Measurements from ENCODE around the gene CEACAM4.
A peak's percentile ranks its signal among the peaks of the same experiment; 100 is the strongest.
"Not testable (repeated sequence)": the region's sequence is repeated elsewhere in the genome, so short reads cannot be mapped to it uniquely, and the experiment has no call there.

The CEACAM4 gene

DNA sequence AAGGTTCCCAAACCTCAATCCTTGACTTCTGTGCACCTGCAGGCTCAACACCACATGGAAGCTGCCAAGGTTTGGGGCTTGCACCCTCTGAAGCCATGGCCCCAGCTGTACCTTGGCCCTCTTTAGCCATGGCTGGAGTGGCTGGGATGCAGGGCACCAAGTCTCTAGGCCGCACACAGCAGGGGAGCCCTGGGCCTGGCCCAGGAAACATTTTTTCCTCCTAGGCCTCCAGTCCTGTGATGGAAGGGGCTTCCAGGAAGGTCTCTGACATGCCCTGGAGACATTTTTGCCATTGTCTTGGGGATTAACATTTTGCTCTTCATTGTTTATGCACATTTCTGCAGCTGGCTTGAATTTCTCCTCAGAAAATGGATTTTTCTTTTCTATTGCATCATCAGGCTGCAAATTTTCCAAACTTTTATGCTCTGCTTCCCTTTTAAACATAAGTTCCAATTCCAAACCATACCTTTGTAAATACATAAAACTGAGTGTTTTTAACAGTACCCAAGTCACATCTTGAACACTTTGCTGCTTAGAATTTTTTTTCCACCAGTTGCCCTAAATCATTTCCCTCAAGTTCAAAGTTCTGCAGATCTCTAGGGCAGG, 44.2 kb downstream of the CEACAM4 start:
- DNase-seq: not testable (repeated sequence)

DNA sequence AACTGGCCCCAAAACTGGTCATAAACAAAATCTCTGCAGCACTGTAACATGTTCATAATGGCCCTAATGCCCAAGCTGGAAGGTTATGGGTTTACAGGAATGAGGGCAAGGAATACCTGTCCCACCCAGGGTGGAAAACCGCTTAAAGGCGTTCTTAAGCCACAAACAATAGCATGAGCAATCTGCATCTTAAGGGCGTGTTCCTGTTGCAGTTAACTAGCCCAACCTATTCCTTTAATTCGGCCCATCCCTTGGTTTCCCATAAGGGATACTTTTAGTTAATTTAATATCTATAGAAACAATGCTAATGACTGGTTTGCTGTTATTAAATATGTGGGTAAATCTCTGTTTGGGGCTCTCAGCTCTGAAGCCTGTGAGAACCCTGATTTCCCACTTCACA, 45.8 kb downstream of the CEACAM4 start:
- DNase-seq: not testable (repeated sequence)

DNA sequence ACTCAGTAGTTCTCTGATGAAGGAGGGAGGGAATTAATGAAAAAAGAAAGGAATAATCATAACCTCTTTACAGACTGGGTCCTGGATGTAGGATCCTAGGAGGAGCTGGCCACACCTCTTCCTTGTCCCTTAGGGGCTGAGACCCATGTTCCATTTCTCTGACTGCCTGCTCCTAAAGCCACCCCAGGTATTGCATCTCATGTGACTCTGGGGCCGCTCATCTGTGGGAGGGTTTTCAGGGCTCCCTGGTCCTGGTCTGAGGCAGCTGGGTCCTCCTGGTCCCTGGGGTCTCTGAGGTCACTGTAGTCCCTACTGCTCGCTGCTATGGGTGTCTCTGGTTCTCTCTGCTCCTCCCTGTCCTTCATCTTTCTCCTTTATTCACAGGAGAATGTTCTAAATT, 48.0 kb downstream of the CEACAM4 start:
- DNase-seq: no peak

DNA sequence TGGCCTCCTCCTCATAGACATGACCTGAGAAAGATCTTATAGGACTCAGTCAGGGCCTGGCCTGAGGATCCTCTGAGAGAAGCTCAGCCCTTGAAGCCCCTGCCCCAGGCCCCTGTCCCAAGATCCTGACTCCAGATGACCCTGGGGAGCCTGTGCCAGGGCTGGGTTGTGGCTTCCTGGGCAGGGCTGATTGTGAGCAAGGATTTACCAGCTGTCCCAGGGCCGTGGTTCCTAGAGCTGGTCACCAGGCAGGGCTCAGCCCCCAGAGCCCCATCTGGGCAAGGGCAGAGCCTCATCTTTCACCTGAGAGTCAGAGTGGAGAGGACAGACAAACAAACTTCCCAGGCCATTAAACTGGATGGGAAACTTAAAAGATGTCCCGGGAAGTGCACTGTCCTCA, 49.0 kb downstream of the CEACAM4 start:
- no peak for DNase-seq

DNA sequence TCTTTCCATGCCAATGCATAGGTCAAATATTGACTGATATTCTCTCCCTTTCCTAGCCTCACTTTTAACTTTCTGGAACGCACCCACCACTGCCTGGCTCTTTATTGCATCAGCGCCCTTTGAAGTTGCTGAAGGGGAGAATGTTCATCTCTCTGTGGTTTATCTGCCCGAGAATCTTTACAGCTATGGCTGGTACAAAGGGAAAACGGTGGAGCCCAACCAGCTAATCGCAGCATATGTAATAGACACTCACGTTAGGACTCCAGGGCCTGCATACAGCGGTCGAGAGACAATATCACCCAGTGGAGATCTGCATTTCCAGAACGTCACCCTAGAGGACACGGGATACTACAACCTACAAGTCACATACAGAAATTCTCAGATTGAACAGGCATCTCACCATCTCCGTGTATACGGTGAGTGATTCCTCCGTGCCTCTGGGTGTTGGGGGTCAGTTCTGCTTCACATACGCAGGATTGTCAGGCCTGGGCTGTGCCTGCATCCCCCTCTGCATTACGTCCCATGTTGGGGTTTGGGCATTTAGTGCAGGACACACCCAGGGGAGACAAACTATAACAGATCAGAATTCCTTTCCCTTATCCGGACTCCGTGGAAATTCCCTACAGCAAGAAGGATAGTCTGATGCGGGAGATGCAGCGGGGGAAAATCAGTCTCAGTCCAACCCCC, 49.6 kb downstream of the CEACAM4 start:
- DNase-seq: no peak

DNA sequence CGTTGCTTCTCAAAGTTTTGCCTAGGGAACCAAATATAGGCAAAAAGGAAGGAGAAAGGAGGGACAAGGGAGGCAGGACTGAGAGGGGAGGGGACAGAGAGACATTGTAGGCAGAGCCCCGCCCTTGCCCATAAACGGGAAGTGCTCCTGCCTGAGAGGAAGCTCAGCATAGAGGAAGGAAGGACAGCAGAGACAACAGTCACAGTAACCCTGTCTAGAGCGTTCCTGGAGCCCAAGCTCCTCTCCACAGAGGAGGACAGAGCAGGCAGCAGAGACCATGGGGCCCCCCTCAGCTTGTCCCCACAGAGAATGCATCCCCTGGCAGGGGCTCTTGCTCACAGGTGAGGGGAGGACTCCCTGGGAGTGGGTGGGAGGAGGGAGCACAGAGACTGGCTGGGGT, 50.9 kb downstream of the CEACAM4 start, which contains the start of gene CEACAM21:
Gene CEACAM21 (plus strand): TSS at position 169 of the 400 bp plus-strand sequence. CDS start 109 bp downstream, at position 278.
- DNase-seq: peak; percentile 67 to 74

DNA sequence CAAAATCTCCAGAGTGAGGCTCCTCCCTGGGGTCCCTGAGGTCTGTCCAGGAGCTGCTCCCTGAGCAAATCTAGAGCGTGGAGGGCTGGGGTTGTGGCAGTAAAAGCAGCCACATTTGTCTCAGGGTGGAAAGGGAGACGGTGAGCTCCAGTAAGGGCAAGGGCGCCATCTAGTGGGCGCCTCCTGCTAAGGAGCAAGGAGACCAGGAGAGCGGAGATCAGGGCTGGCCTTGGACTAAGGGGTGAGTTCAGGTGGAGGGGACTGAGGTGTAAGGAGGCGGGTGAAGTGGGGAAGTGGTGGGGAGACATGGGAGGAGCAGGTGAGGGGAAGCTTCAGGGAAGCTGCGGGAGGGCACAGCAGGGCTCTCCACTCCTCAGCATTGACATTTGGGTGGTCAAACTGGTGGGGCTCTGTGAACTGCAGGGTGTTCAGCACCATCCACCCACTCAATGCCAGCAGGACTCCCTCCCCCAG, 56.2 kb downstream of the CEACAM4 start:
- DNase-seq: peak; percentile 89 to 90

DNA sequence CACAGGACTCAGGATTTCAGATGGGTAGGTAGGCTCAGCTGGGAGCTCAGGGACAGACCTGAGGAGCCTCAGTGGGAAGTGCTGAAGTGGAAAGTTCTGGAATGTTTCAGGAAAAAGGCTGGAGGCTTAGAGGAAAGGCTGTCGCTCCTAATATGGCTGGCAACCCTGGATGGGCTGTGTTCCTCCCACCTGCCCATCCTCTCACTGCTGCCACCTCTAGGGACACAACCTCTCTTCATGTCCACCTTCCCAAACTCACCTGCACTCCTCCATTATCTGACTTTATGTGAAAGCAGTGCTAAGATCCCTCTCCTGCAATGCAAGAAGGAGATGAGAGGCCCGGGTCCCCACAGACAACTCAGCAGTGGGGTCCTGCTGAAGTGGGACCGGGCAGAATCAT, 56.7 kb downstream of the CEACAM4 start:
- DNase-seq: no peak

DNA sequence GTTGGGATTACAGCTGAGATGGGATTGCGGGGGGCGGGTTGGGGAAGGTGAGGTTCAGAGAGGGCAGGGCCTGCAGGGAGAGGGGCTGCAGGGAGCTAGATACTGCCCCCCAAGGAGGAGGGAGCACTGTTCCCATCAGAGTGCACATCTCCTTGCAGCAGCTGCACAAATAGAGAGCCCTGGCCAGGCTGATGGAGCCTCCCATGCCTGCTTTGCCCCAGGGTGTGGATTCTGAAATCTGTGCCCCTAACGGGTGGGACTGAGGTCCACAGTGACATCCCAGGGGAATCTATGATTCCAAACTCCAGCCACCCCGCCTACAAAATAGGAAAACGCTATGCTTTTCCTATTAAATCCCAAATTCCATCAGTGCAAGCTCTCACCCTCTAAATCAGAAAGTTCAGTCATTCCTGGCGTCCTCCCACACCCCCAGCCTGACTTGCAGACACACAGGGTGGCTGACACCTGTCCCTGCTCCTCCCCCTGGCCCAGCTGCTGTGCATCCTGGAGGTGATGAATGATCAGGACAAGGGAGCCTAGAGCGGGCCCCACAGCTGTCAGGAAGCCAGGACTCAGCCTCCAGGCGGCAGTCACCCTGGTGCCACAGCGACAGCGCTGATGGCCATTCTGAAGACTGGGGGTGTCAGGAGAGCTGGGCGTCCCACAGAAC, 57.3 kb downstream of the CEACAM4 start:
- no peak for DNase-seq
